Head of caudate nucleus (tissue), 42 donors: ENCODE measurements around the gene RND2.
A peak's percentile ranks its signal among the peaks of the same experiment; 100 is the strongest.

ENCODE experiments used
- DNase-seq, 42 donors: peaks; one replicate each; pipeline versions ENCODE4 v3.0.0 to v3.0.0-alpha.2; 2020 to 2021; ENCODE audit warnings: mixed read lengths in 7 of 42
- intact Hi-C: fragments of 100-400 bp; cut with DNase I; formaldehyde crosslinking; loops from one replicate; pipeline ENCODE4 v1.15.0; 2022

Gene RND2

GRCh38 chr17:43020789-43021740, 4.0 kb upstream of the RND2 start:
- peak in 37 of 42 donors; percentile 36 to 76 (median 57) for DNase-seq
- intact Hi-C loops, result loop anchor here (5.0 to 10.0 kb wide), 2 partner anchors 64 to 151 kb away; partner anchors contain the start of gene NBR1

GRCh38 chr17:43021741-43022512, 3.1 kb upstream of the RND2 start, which contains the start of gene VAT1:
Gene VAT1 (minus strand): TSS chr17:43022385. CDS start chr17:43022322, 63 bp downstream.
- DNase-seq, result peak; percentile 52 to 92 (median 86)
- intact Hi-C loops, result loop anchor here (5.0 to 10.0 kb wide), 2 partner anchors 63 to 150 kb away; partner anchors contain the start of gene NBR1

- DNase-seq, result no peak
- intact Hi-C loops, result loop anchor here (10.0 kb wide), 1 partner anchor 60 kb away; no protein-coding TSS in a partner anchor
These were observed 243 bp downstream of the RND2 start for GRCh38 chr17:43025290-43025657.

GRCh38 chr17:43025766-43026537, 921 bp downstream of the RND2 start:
- no peak for DNase-seq
- intact Hi-C loops, result loop anchor here (10.0 kb wide), 1 partner anchor 59 kb away; no protein-coding TSS in a partner anchor

- no peak for DNase-seq
- intact Hi-C loops, result loop anchor here (10.0 kb wide), 1 partner anchor 58 kb away; no protein-coding TSS in a partner anchor
These were observed 1.6 kb downstream of the RND2 start for GRCh38 chr17:43026595-43026994.

GRCh38 chr17:43027091-43028032, 2.3 kb downstream of the RND2 start:
- DNase-seq, result no peak
- intact Hi-C loops, result loop anchor here (10.0 kb wide), 1 partner anchor 57 kb away; no protein-coding TSS in a partner anchor

GRCh38 chr17:43028221-43028861, 3.3 kb downstream of the RND2 start:
- DNase-seq, result no peak
- intact Hi-C loops, result loop anchor here (10.0 kb wide), 1 partner anchor 56 kb away; no protein-coding TSS in a partner anchor

GRCh38 chr17:43030137-43030767, 5.2 kb downstream of the RND2 start:
- intact Hi-C loops, result no loop called here
- DNase-seq, result peak in 16 of 42 donors; percentile 26 to 72 (median 48)

GRCh38 chr17:43031666-43032065, 6.6 kb downstream of the RND2 start:
- intact Hi-C loops, result no loop called here
- DNase-seq, result no peak

GRCh38 chr17:43033948-43034881, 9.2 kb downstream of the RND2 start:
- peak in 13 of 42 donors; percentile 24 to 58 (median 40) for DNase-seq
- intact Hi-C loops, result no loop called here

- intact Hi-C loops, result no loop called here
- no peak for DNase-seq
These were observed 9.9 kb downstream of the RND2 start for GRCh38 chr17:43034894-43035293.

GRCh38 chr17:43039646-43040045, 14.6 kb downstream of the RND2 start:
- no peak for DNase-seq
- intact Hi-C loops, result no loop called here

GRCh38 chr17:43040655-43041054, 15.6 kb downstream of the RND2 start:
- no peak for DNase-seq
- intact Hi-C loops, result no loop called here

GRCh38 chr17:43042025-43042628, 17.1 kb downstream of the RND2 start:
- no peak for DNase-seq
- intact Hi-C loops, result no loop called here

GRCh38 chr17:43043307-43043706, 18.3 kb downstream of the RND2 start:
- no peak for DNase-seq
- intact Hi-C loops, result no loop called here
